HG03280 (cell line): Measurements from ENCODE around the gene GATA1.
"Not testable (repeated sequence)": the region's sequence is repeated elsewhere in the genome, so short reads cannot be mapped to it uniquely, and the experiment has no call there.

Experiments used
- ATAC-seq: cut with Tn5 transposase; IDR thresholded peaks from one replicate; pipeline ENCODE4 v1.9.1; 2021; ENCODE audit warnings: mild to moderate bottlenecking, moderate library complexity; ENCODE audit not compliant: unreplicated experiment

Gene GATA1

GRCh38 chrX:48806081-48806480 is 19.7 kb downstream of the GATA1 start:
- no peak for ATAC-seq

- no peak for ATAC-seq
Measured at GRCh38 chrX:48813644-48814043, 27.3 kb downstream of the GATA1 start.

- no peak for ATAC-seq
Measured at GRCh38 chrX:48814722-48815121, 28.3 kb downstream of the GATA1 start.

GRCh38 chrX:48815266-48815665 is 28.9 kb downstream of the GATA1 start:
- ATAC-seq, result no peak

GRCh38 chrX:48816014-48816810 is 29.8 kb downstream of the GATA1 start:
- ATAC-seq, result no peak

GRCh38 chrX:48818098-48818497 is 31.7 kb downstream of the GATA1 start:
- ATAC-seq, result no peak

- no peak for ATAC-seq
Measured at GRCh38 chrX:48818866-48819265, 32.5 kb downstream of the GATA1 start.

- ATAC-seq, result not testable (repeated sequence)
Measured at GRCh38 chrX:48819394-48819793, 33.0 kb downstream of the GATA1 start.

- ATAC-seq, result no peak
Measured at GRCh38 chrX:48823053-48823452, 36.7 kb downstream of the GATA1 start.

GRCh38 chrX:48824066-48824465 is 37.7 kb downstream of the GATA1 start:
- no peak for ATAC-seq

- no peak for ATAC-seq
Measured at GRCh38 chrX:48826135-48826875, 39.9 kb downstream of the GATA1 start, which contains the start of gene ERAS. ERAS (plus strand) TSS chrX:48826513; CDS start chrX:48829124, 2,611 bp downstream.

GRCh38 chrX:48826876-48827653 is 40.7 kb downstream of the GATA1 start:
- ATAC-seq, result no peak

GRCh38 chrX:48827654-48827968 is 41.2 kb downstream of the GATA1 start:
- no peak for ATAC-seq

GRCh38 chrX:48829016-48829735 is 42.8 kb downstream of the GATA1 start:
- no peak for ATAC-seq

GRCh38 chrX:48831136-48831908 is 44.9 kb downstream of the GATA1 start:
- no peak for ATAC-seq

- ATAC-seq, result no peak
Measured at GRCh38 chrX:48831909-48832291, 45.5 kb downstream of the GATA1 start.

GRCh38 chrX:48833542-48834138 is 47.2 kb downstream of the GATA1 start:
- no peak for ATAC-seq

GRCh38 chrX:48834383-48834709 is 48.0 kb downstream of the GATA1 start:
- no peak for ATAC-seq

GRCh38 chrX:48835524-48836329 is 49.3 kb downstream of the GATA1 start, which contains the start of gene PCSK1N:
PCSK1N (minus strand) TSS chrX:48835610; CDS start chrX:48835532, 78 bp downstream.
- no peak for ATAC-seq
